OCI-LY7 (cell line): ENCODE data around the gene MARCHF6. TPM values are rescaled to one million over a fixed set of nuclear protein-coding genes. Genes with fewer than 3 reads are reported as not detected.
A peak's percentile ranks its signal among the peaks of the same experiment; 100 is the strongest.

Experiments
- BruUV-seq: library from RNA; stranded (reverse); fragments of 400-500 nt; replicated peaks from 2 replicates; lab custom pipeline; 2021; lab: Mats Ljungman, UMichigan
- CTCF ChIA-PET: fragments of 300-600 bp; sonication (Branson Sonifier 250); formaldehyde crosslinking; loops from one replicate; lab custom pipeline; 2022; ENCODE audit warnings: antibody characterized with exemption; ENCODE audit not compliant: unreplicated experiment; lab: Charles Lee
- POLR2A ChIA-PET: fragments of 300-600 bp; sonication (Branson Sonifier 250); formaldehyde crosslinking; loops from one replicate; lab custom pipeline; 2022; ENCODE audit warnings: antibody characterized with exemption; lab: Charles Lee
- DNase-seq: peaks from one replicate; pipeline ENCODE4 v3.0.0-alpha.2; 2015; ENCODE audit warnings: low spot score
- H2AFZ ChIP-seq: fragments of 200-600 bp; sonication (generic), shearing (Covaris generic); 2 replicates; pipeline ENCODE4 v1.6.1; 2014; ENCODE audit warnings: mild to moderate bottlenecking, antibody characterized with exemption, low read length, moderate library complexity
- H3K27ac ChIP-seq: fragments of 200-600 bp; sonication (generic); 2 replicates; pipeline ENCODE4 v1.5.1; 2014; ENCODE audit warnings: mixed run types, low read depth, mild to moderate bottlenecking, moderate library complexity, low read length, inconsistent platforms; ENCODE audit not compliant: poor library complexity, severe bottlenecking
- H3K36me3 ChIP-seq: fragments of 200-600 bp; sonication (generic); 2 replicates; pipeline ENCODE4 v1.6.1; 2014; ENCODE audit warnings: mild to moderate bottlenecking, antibody characterized with exemption, low read length, moderate library complexity, mixed read lengths; ENCODE audit not compliant: insufficient read depth
- H3K4me1 ChIP-seq: fragments of 200-600 bp; sonication (generic); 2 replicates; pipeline ENCODE4 v1.5.1; 2014; ENCODE audit warnings: mild to moderate bottlenecking, low read length; ENCODE audit not compliant: insufficient read depth, poor library complexity, severe bottlenecking
- H3K4me2 ChIP-seq: fragments of 200-600 bp; sonication (generic); 2 replicates; pipeline ENCODE4 v1.6.1; 2014; ENCODE audit warnings: mild to moderate bottlenecking, low read length
- H3K4me3 ChIP-seq: fragments of 200-600 bp; sonication (generic); 2 replicates; pipeline ENCODE4 v1.5.1; 2014; ENCODE audit warnings: mild to moderate bottlenecking, low read depth, low read length; ENCODE audit not compliant: poor library complexity, severe bottlenecking
- H3K79me2 ChIP-seq: fragments of 200-600 bp; sonication (generic); 2 replicates; pipeline ENCODE4 v1.6.1; 2016; ENCODE audit warnings: low read depth, mild to moderate bottlenecking, low read length, moderate library complexity, mixed read lengths; ENCODE audit not compliant: insufficient read depth
- H3K9me2 ChIP-seq: fragments of 200-600 bp; sonication (generic); 2 replicates; pipeline ENCODE4 v1.6.1; 2016; ENCODE audit warnings: mild to moderate bottlenecking, low read length, mixed read lengths; ENCODE audit not compliant: insufficient read depth
- H3K9me3 ChIP-seq: fragments of 200-600 bp; sonication (generic); 2 replicates; pipeline ENCODE4 v1.6.1; 2014; ENCODE audit warnings: mild to moderate bottlenecking, mixed run types, low read length, mixed read lengths
- H4K20me1 ChIP-seq: fragments of 200-600 bp; sonication (generic); 2 replicates; pipeline ENCODE4 v1.6.1; 2014; ENCODE audit warnings: mild to moderate bottlenecking, antibody characterized with exemption, low read length, moderate library complexity, mixed read lengths; ENCODE audit not compliant: insufficient read depth
- CTCF ChIP-seq: fragments of 200-600 bp; sonication (generic); conservative IDR thresholded peaks from 2 replicates; pipeline ENCODE4 v1.5.1; 2014; ENCODE audit warnings: mild to moderate bottlenecking, antibody characterized with exemption, low read length, moderate library complexity, mixed read lengths
- EZH2phosphoT487 ChIP-seq: fragments of 200-600 bp; sonication (generic); IDR thresholded peaks from 2 replicates; pipeline ENCODE4 v1.6.1; 2018; ENCODE audit warnings: low read depth, borderline replicate concordance, mild to moderate bottlenecking, mixed run types, antibody characterized with exemption, low read length, moderate library complexity, mixed read lengths
- intact Hi-C: fragments of 100-400 bp; cut with micrococcal nuclease; formaldehyde crosslinking; loops from one replicate; pipeline ENCODE4 v1.10.0; 2022; ENCODE audit not compliant: unreplicated experiment
- total RNA-seq, 2 experiments: library from RNA; depleted of rRNA in 1 of 2; stranded (reverse); fragments of >200 nt in 1 of 2; shearing (Covaris generic) in 1 of 2; gene quantifications; 2 replicates each; pipeline ENCODE4 v1.2.3, GENCODE V29; 2014 to 2022

Gene MARCHF6
- total RNA-seq, 2 experiments from 2014 or later = 113 to 118 TPM

GRCh38 chr5:10355071-10355889 lies 1.8 kb downstream of the MARCHF6 start:
- CTCF ChIA-PET = no interaction called here
- H3K4me2 ChIP-seq = peak overlapping the region; percentile 87
- peak overlapping the region; percentile 88 for H3K27ac ChIP-seq
- intact Hi-C loops = no loop called here
- BruUV-seq = no TSS peak
- DNase-seq = peak; percentile 78
- H3K9me3 ChIP-seq = no peaks in the 10 kb centered on the region
- H3K79me2 ChIP-seq = peaks cover 77% of the 10 kb centered on the region
- H3K4me1 ChIP-seq = peaks cover 45% of the 10 kb centered on the region
- peak overlapping the region; percentile 51; the same call in 1 of the 2 replicates for H2AFZ ChIP-seq
- no peaks in the 10 kb centered on the region for H3K9me2 ChIP-seq
- TF ChIP-seq EZH2phosphoT487 (no peak), CTCF (no peak)
- peaks cover 13% of the 10 kb centered on the region for H3K36me3 ChIP-seq
- H4K20me1 ChIP-seq = peaks cover 42% of the 10 kb centered on the region
- H3K4me3 ChIP-seq = peak overlapping the region; percentile 88
- POLR2A ChIA-PET = interaction anchor here (0.7 to 1.4 kb wide), 3 partner anchors 9 to 63 kb away, joined by 3 to 4 read pairs (median 4); no protein-coding TSS in a partner anchor

- H3K27ac ChIP-seq = no peak overlapping the region
- no peak for DNase-seq
- H3K79me2 ChIP-seq = peaks cover 100% of the 10 kb centered on the region
- no peaks in the 10 kb centered on the region for H3K9me3 ChIP-seq
- no peak overlapping the region for H2AFZ ChIP-seq
- no peak overlapping the region for H3K4me3 ChIP-seq
- ChIA-PET CTCF (no interaction called here), POLR2A (interaction anchor here (0.6 to 1.4 kb wide), 5 partner anchors 16 to 53 kb away, joined by 3 to 7 read pairs (median 3); no protein-coding TSS in a partner anchor)
- no peaks in the 10 kb centered on the region for H3K9me2 ChIP-seq
- H3K4me2 ChIP-seq = no peak overlapping the region
- BruUV-seq = no TSS peak
- intact Hi-C loops = no loop called here
- TF ChIP-seq EZH2phosphoT487 = no peak
- H3K4me1 ChIP-seq = peaks cover 46% of the 10 kb centered on the region
- peaks cover 13% of the 10 kb centered on the region for H3K36me3 ChIP-seq
- peaks cover 69% of the 10 kb centered on the region for H4K20me1 ChIP-seq
Measured at GRCh38 chr5:10358999-10359398, 5.5 kb downstream of the MARCHF6 start.

GRCh38 chr5:10360686-10361085 lies 7.2 kb downstream of the MARCHF6 start:
- CTCF ChIA-PET = no interaction called here
- Histone ChIP-seq H2AFZ (no peak overlapping the region), H3K79me2 (peaks cover 100% of the 10 kb centered on the region), H3K36me3 (peaks cover 13% of the 10 kb centered on the region), H3K4me3 (no peak overlapping the region), H4K20me1 (peaks cover 61% of the 10 kb centered on the region), H3K4me1 (peaks cover 44% of the 10 kb centered on the region), H3K9me2 (no peaks in the 10 kb centered on the region), H3K4me2 (peak overlapping the region; percentile 10), H3K9me3 (no peaks in the 10 kb centered on the region), H3K27ac (no peak overlapping the region)
- no peak for TF ChIP-seq CTCF
- TF ChIP-seq EZH2phosphoT487 = no peak
- intact Hi-C loops = no loop called here
- no peak for DNase-seq
- POLR2A ChIA-PET = interaction anchor here (1.1 kb wide), 1 partner anchor 19 kb away, joined by 4 read pairs; no protein-coding TSS in a partner anchor
- BruUV-seq = no TSS peak
